ENCODE measurements around the gene PARD3B.

PARD3B gene

GRCh38 chr2:205287316-205287715 is 742.0 kb downstream of the PARD3B start:
- no peak overlapping the region for H3K4me3 ChIP-seq (ENCODE audit: low read depth in 1 of 2, low read length in 1 of 2)
- no peaks in the 10 kb centered on the region for H3K4me1 ChIP-seq (ENCODE audit: control insufficient read depth in 1 of 2, insufficient read depth in 1 of 2, low read depth in 1 of 2, low read length in 1 of 2)
- H3K27me3 ChIP-seq = no peaks in the 10 kb centered on the region
- TF ChIP-seq, protein P1, sequence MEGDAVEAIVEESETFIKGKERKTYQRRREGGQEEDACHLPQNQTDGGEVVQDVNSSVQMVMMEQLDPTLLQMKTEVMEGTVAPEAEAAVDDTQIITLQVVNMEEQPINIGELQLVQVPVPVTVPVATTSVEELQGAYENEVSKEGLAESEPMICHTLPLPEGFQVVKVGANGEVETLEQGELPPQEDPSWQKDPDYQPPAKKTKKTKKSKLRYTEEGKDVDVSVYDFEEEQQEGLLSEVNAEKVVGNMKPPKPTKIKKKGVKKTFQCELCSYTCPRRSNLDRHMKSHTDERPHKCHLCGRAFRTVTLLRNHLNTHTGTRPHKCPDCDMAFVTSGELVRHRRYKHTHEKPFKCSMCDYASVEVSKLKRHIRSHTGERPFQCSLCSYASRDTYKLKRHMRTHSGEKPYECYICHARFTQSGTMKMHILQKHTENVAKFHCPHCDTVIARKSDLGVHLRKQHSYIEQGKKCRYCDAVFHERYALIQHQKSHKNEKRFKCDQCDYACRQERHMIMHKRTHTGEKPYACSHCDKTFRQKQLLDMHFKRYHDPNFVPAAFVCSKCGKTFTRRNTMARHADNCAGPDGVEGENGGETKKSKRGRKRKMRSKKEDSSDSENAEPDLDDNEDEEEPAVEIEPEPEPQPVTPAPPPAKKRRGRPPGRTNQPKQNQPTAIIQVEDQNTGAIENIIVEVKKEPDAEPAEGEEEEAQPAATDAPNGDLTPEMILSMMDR (IDR thresholded peaks at IDR 0.05) = no peak
- H3K27ac ChIP-seq = no peak overlapping the region
- no peaks in the 10 kb centered on the region for H3K36me3 ChIP-seq
- H3K9me3 ChIP-seq = no peaks in the 10 kb centered on the region

DNA sequence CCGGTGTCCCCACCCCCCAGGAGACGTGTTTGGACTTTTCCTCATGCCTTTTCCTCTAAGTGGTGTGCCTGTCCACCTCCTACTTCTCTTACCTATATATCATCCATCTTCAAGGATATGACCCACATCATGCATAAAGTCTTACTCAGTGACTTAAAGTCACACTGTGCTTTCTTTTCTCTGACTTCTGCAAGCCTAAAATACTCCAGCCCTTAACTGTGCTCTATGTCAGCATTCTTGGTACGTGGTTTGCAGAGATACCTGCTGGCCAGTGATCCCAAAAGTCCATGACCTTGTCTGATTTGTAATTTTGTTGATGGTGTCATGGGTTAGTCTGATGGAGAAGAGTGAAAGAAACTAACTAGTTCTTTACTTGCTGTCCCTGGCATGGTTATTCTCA is 743.4 kb downstream of the PARD3B start:
- H3K36me3 ChIP-seq = no peaks in the 10 kb centered on the region
- TF ChIP-seq, protein P1 (IDR thresholded peaks at IDR 0.05) = no peak
- H3K27ac ChIP-seq = no peak overlapping the region
- H3K9me3 ChIP-seq = no peaks in the 10 kb centered on the region
- peaks cover 11 to 12% of the 10 kb centered on the region in 2 experiments for H3K4me1 ChIP-seq (ENCODE audit: control insufficient read depth in 1 of 2, insufficient read depth in 1 of 2, low read depth in 1 of 2, low read length in 1 of 2)
- no peak overlapping the region for H3K4me3 ChIP-seq (ENCODE audit: low read depth in 1 of 2, low read length in 1 of 2)
- no peaks in the 10 kb centered on the region for H3K27me3 ChIP-seq

- TF ChIP-seq, protein P1 (IDR thresholded peaks at IDR 0.05) = no peak
- Histone ChIP-seq H3K4me3 (ENCODE audit: low read depth in 1 of 2, low read length in 1 of 2) (no peak overlapping the region), H3K27me3 (no peaks in the 10 kb centered on the region), H3K27ac (no peak overlapping the region), H3K36me3 (no peaks in the 10 kb centered on the region), H3K9me3 (no peaks in the 10 kb centered on the region), H3K4me1 (ENCODE audit: control insufficient read depth in 1 of 2, insufficient read depth in 1 of 2, low read depth in 1 of 2, low read length in 1 of 2) (peaks cover 18 to 19% of the 10 kb centered on the region in 2 experiments)
Measured at GRCh38 chr2:205290299-205290698, 745.0 kb downstream of the PARD3B start.

- Histone ChIP-seq H3K36me3 (no peaks in the 10 kb centered on the region), H3K4me3 (ENCODE audit: low read depth in 1 of 2, low read length in 1 of 2) (no peak overlapping the region), H3K27ac (peak overlapping the region; percentile 59), H3K9me3 (no peaks in the 10 kb centered on the region), H3K4me1 (ENCODE audit: control insufficient read depth in 1 of 2, insufficient read depth in 1 of 2, low read depth in 1 of 2, low read length in 1 of 2) (peaks cover 18 to 19% of the 10 kb centered on the region in 2 experiments), H3K27me3 (no peaks in the 10 kb centered on the region)
- TF ChIP-seq, protein P1 (IDR thresholded peaks at IDR 0.05) = no peak
Measured at GRCh38 chr2:205292665-205293295, 747.5 kb downstream of the PARD3B start.

- no peaks in the 10 kb centered on the region for H3K9me3 ChIP-seq
- H3K4me3 ChIP-seq (ENCODE audit: low read depth in 1 of 2, low read length in 1 of 2) = no peak overlapping the region
- no peaks in the 10 kb centered on the region for H3K27me3 ChIP-seq
- peak overlapping the region; percentile 59 for H3K27ac ChIP-seq
- TF ChIP-seq, protein P1 (IDR thresholded peaks at IDR 0.05) = no peak
- no peaks in the 10 kb centered on the region for H3K36me3 ChIP-seq
- peaks cover 18 to 19% of the 10 kb centered on the region in 2 experiments for H3K4me1 ChIP-seq (ENCODE audit: control insufficient read depth in 1 of 2, insufficient read depth in 1 of 2, low read depth in 1 of 2, low read length in 1 of 2)
Measured at GRCh38 chr2:205293559-205293958, 748.3 kb downstream of the PARD3B start.
